ENCODE data around the gene CCDC149. TPM values are rescaled to one million over a fixed set of nuclear protein-coding genes. Genes with fewer than 3 reads are reported as not detected.

Gene CCDC149
- 0.11 and 0.87 TPM in 2 replicates for total RNA-seq (2014; rRNA removed; shearing (Covaris generic); ENCODE audit: low replicate concordance)

- H3K9me2 ChIP-seq (replicated peaks; ENCODE audit: insufficient read depth, low read length), result no peaks in the 10 kb centered on the region
- peaks cover 14% of the 10 kb centered on the region for H3K4me1 ChIP-seq (ENCODE audit: low read length)
- no peaks in the 10 kb centered on the region for H3K79me2 ChIP-seq (ENCODE audit: low read length)
- no peaks in the 10 kb centered on the region; the same call in 1 of the 2 replicates for H3K36me3 ChIP-seq (ENCODE audit: insufficient read depth, low read length)
- no peak within 1 kb of the TSS for H3K4me2 ChIP-seq (ENCODE audit: low read depth, low read length, poor library complexity, severe bottlenecking)
- no peak within 1 kb of the TSS for H3K27ac ChIP-seq (ENCODE audit: low read length)
- H3K4me3 ChIP-seq (ENCODE audit: low read length), result no peak within 1 kb of the TSS
- no peaks in the 10 kb centered on the region for H4K20me1 ChIP-seq (ENCODE audit: insufficient read depth, low read depth, low read length)
- H2AFZ ChIP-seq (ENCODE audit: low read length), result no peak within 1 kb of the TSS
- DNase-seq, result no peak
- H3K9me3 ChIP-seq (ENCODE audit: low read length), result peaks cover 3% of the 10 kb centered on the region; the same call in 1 of the 2 replicates
- 0 out of 2 replicates have a peak, but pooled peaks cover 3% of the 10 kb centered on the region for H3K27me3 ChIP-seq (ENCODE audit: low read length)
- H3K9ac ChIP-seq (ENCODE audit: low read length), result no peak within 1 kb of the TSS
Measured at GRCh38 chr4:24912252-24913118, at the start of gene CCDC149. Gene CCDC149, minus strand, starts transcription at chr4:24913042. Its CDS starts 178 bp downstream, at chr4:24912864.

DNA sequence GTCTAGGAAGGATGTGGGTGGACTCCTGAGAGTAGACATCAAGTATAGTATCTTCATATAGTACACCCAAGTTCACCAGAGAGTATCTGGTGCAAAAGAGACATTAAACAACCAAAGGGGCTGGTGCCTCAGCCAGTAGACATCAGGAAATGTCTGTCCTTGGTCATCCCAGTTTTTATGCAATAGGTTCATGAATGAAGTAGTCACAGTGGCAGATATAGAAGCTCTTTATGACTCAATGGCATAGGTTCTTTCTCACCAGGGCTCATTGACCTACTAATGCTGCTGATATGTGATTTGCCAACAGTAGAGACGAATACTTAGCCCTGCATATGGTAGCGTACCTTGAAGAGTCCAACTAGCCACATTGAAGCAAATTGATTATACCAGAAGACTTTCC, 45.0 kb upstream of the CCDC149 start:
- Histone ChIP-seq H3K27ac (ENCODE audit: low read length) (no peak overlapping the region), H2AFZ (ENCODE audit: low read length) (no peak overlapping the region), H3K9me3 (ENCODE audit: low read length) (no peaks in the 10 kb centered on the region; the same call in 1 of the 2 replicates), H3K27me3 (ENCODE audit: low read length) (no peaks in the 10 kb centered on the region), H3K9ac (ENCODE audit: low read length) (no peak overlapping the region), H3K4me3 (ENCODE audit: low read length) (no peak overlapping the region), H3K79me2 (ENCODE audit: low read length) (no peaks in the 10 kb centered on the region), H3K9me2 (replicated peaks; ENCODE audit: insufficient read depth, low read length) (no peaks in the 10 kb centered on the region), H3K36me3 (ENCODE audit: insufficient read depth, low read length) (no peaks in the 10 kb centered on the region), H3K4me1 (ENCODE audit: low read length) (no peaks in the 10 kb centered on the region), H3K4me2 (ENCODE audit: low read depth, low read length, poor library complexity, severe bottlenecking) (no peak overlapping the region), H4K20me1 (ENCODE audit: insufficient read depth, low read depth, low read length) (no peaks in the 10 kb centered on the region)
- DNase-seq, result no peak

DNA sequence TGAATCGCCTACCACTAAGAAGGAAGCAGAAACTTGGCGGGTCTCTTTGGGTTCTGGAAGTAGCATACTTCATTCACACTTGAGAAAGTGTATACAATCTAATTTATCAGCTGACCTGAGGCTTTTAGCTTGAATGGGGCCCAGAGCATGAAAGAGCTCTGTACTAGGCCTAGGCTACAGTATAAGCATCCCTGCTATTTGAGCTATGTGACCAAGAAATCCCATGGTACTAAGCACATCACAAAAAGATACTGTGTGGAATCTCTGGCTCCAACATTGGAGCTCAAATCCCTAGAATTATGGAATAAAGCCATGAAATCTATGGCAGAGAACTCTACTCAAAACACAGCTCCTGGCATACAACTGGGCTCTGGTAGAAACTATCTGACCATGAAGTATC, 43.9 kb upstream of the CCDC149 start:
- DNase-seq, result no peak
- Histone ChIP-seq H3K9me3 (ENCODE audit: low read length) (no peaks in the 10 kb centered on the region; the same call in 1 of the 2 replicates), H4K20me1 (ENCODE audit: insufficient read depth, low read depth, low read length) (no peaks in the 10 kb centered on the region), H3K4me3 (ENCODE audit: low read length) (no peak overlapping the region), H3K4me2 (ENCODE audit: low read depth, low read length, poor library complexity, severe bottlenecking) (no peak overlapping the region), H3K27me3 (ENCODE audit: low read length) (no peaks in the 10 kb centered on the region), H2AFZ (ENCODE audit: low read length) (no peak overlapping the region), H3K79me2 (ENCODE audit: low read length) (no peaks in the 10 kb centered on the region), H3K9me2 (replicated peaks; ENCODE audit: insufficient read depth, low read length) (no peaks in the 10 kb centered on the region), H3K27ac (ENCODE audit: low read length) (no peak overlapping the region), H3K4me1 (ENCODE audit: low read length) (no peaks in the 10 kb centered on the region), H3K9ac (ENCODE audit: low read length) (no peak overlapping the region), H3K36me3 (ENCODE audit: insufficient read depth, low read length) (no peaks in the 10 kb centered on the region)

DNA sequence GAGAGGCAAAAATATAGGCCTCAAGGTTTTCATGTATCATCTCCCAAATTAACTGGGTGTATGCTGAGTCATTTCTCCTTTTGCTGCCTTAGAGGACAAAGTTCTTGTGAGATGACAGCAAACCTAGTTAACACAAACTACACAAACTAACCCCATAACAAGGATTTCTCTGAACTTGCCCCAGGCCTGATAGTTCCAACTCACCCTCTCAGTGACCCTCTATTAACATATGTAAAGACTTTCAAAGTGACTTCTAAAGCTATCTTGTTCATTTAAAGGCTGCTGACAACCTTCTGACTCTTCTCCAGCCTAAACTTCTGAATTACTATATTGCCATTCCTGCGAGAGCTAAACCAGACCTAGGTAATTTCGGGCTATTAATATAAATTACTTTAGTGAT, 43.2 kb upstream of the CCDC149 start:
- H4K20me1 ChIP-seq (ENCODE audit: insufficient read depth, low read depth, low read length), result no peaks in the 10 kb centered on the region
- H2AFZ ChIP-seq (ENCODE audit: low read length), result no peak overlapping the region
- no peak overlapping the region for H3K4me3 ChIP-seq (ENCODE audit: low read length)
- H3K27me3 ChIP-seq (ENCODE audit: low read length), result no peaks in the 10 kb centered on the region
- H3K9ac ChIP-seq (ENCODE audit: low read length), result no peak overlapping the region
- DNase-seq, result no peak
- no peaks in the 10 kb centered on the region for H3K9me2 ChIP-seq (replicated peaks; ENCODE audit: insufficient read depth, low read length)
- H3K4me2 ChIP-seq (ENCODE audit: low read depth, low read length, poor library complexity, severe bottlenecking), result no peak overlapping the region
- H3K9me3 ChIP-seq (ENCODE audit: low read length), result no peaks in the 10 kb centered on the region; the same call in 1 of the 2 replicates
- H3K4me1 ChIP-seq (ENCODE audit: low read length), result no peaks in the 10 kb centered on the region
- no peaks in the 10 kb centered on the region for H3K79me2 ChIP-seq (ENCODE audit: low read length)
- no peak overlapping the region for H3K27ac ChIP-seq (ENCODE audit: low read length)
- H3K36me3 ChIP-seq (ENCODE audit: insufficient read depth, low read length), result no peaks in the 10 kb centered on the region

GRCh38 chr4:24952667-24953066, 39.8 kb upstream of the CCDC149 start:
- Histone ChIP-seq H3K27me3 (ENCODE audit: low read length) (no peaks in the 10 kb centered on the region; the same call in 1 of the 2 replicates), H3K9me3 (ENCODE audit: low read length) (no peaks in the 10 kb centered on the region; the same call in 1 of the 2 replicates), H3K4me3 (ENCODE audit: low read length) (no peak overlapping the region), H3K9ac (ENCODE audit: low read length) (no peak overlapping the region), H4K20me1 (ENCODE audit: insufficient read depth, low read depth, low read length) (no peaks in the 10 kb centered on the region), H3K36me3 (ENCODE audit: insufficient read depth, low read length) (no peaks in the 10 kb centered on the region), H3K4me2 (ENCODE audit: low read depth, low read length, poor library complexity, severe bottlenecking) (no peak overlapping the region), H3K9me2 (replicated peaks; ENCODE audit: insufficient read depth, low read length) (no peaks in the 10 kb centered on the region), H3K4me1 (ENCODE audit: low read length) (no peaks in the 10 kb centered on the region), H3K79me2 (ENCODE audit: low read length) (no peaks in the 10 kb centered on the region), H2AFZ (ENCODE audit: low read length) (no peak overlapping the region), H3K27ac (ENCODE audit: low read length) (no peak overlapping the region)
- no peak for DNase-seq

- H3K9me2 ChIP-seq (replicated peaks; ENCODE audit: insufficient read depth, low read length), result no peaks in the 10 kb centered on the region
- no peaks in the 10 kb centered on the region for H3K36me3 ChIP-seq (ENCODE audit: insufficient read depth, low read length)
- no peak overlapping the region for H3K4me2 ChIP-seq (ENCODE audit: low read depth, low read length, poor library complexity, severe bottlenecking)
- peaks cover 4% of the 10 kb centered on the region; the same call in 1 of the 2 replicates for H3K9me3 ChIP-seq (ENCODE audit: low read length)
- H2AFZ ChIP-seq (ENCODE audit: low read length), result no peak overlapping the region
- no peaks in the 10 kb centered on the region for H4K20me1 ChIP-seq (ENCODE audit: insufficient read depth, low read depth, low read length)
- peak; percentile 33 for DNase-seq
- no peak overlapping the region for H3K4me3 ChIP-seq (ENCODE audit: low read length)
- H3K79me2 ChIP-seq (ENCODE audit: low read length), result no peaks in the 10 kb centered on the region
- peaks cover 4% of the 10 kb centered on the region; the same call in 1 of the 2 replicates for H3K27me3 ChIP-seq (ENCODE audit: low read length)
- H3K9ac ChIP-seq (ENCODE audit: low read length), result no peak overlapping the region
- no peaks in the 10 kb centered on the region for H3K4me1 ChIP-seq (ENCODE audit: low read length)
- no peak overlapping the region for H3K27ac ChIP-seq (ENCODE audit: low read length)
Measured at GRCh38 chr4:24949970-24950369, 37.1 kb upstream of the CCDC149 start.

DNA sequence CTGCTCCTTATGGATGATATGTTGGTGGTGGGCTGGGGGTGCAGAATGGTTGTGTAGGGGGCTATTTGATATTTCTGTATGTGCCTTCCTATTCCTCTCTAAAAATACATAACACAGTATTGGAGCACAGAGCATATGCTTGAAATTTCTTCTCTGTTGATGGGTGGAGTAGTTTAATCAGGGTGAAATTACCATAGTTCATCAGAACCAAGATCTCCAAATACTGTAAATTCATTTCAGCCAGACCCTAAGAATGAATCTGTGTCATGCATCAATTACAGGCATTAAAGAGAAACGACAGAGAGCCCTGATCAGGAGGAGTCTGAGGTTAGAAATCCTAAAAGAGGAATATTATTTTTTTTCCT, 25.1 kb upstream of the CCDC149 start:
- H2AFZ ChIP-seq (ENCODE audit: low read length), result no peak overlapping the region
- H3K9ac ChIP-seq (ENCODE audit: low read length), result no peak overlapping the region
- no peaks in the 10 kb centered on the region for H3K36me3 ChIP-seq (ENCODE audit: insufficient read depth, low read length)
- no peaks in the 10 kb centered on the region for H3K27me3 ChIP-seq (ENCODE audit: low read length)
- no peak overlapping the region for H3K27ac ChIP-seq (ENCODE audit: low read length)
- DNase-seq, result no peak
- no peak overlapping the region for H3K4me3 ChIP-seq (ENCODE audit: low read length)
- no peaks in the 10 kb centered on the region for H4K20me1 ChIP-seq (ENCODE audit: insufficient read depth, low read depth, low read length)
- H3K9me3 ChIP-seq (ENCODE audit: low read length), result peaks cover 20% of the 10 kb centered on the region
- H3K79me2 ChIP-seq (ENCODE audit: low read length), result no peaks in the 10 kb centered on the region
- H3K4me1 ChIP-seq (ENCODE audit: low read length), result no peaks in the 10 kb centered on the region
- H3K9me2 ChIP-seq (replicated peaks; ENCODE audit: insufficient read depth, low read length), result no peaks in the 10 kb centered on the region
- H3K4me2 ChIP-seq (ENCODE audit: low read depth, low read length, poor library complexity, severe bottlenecking), result no peak overlapping the region

DNA sequence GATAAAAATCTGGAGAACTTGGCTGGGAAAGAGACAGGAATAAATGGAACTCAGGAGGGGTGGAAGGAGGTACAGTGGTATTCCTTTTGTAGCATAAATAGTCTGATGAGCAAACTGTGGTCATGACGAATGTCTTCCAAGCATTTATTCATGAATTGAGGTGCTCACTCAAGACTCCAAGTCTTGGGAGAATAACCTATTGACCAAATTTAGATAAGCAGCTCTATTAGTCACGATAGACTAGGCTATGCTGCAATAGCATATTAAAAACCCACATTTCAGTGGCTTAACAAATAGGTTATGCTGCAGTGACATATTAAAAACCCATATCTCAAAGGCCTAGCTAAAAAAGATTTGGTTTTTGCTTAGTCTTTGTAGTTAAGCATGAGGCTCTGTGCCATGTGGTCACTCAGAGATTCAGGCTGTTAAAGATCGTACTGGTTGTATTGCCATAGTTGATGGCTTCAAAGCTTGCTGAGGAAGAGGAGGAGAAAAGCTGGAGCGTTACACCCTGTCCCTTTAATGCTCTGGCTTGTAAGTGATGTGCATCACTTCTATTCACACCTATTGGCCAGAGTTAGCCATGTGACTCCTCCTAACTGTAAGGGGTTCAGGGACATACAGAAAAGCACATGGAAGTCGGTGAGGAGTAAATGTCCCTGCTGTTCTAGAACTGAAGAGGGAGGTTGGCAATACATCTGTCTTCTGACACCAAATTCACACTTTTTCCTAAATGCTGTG, 24.5 kb upstream of the CCDC149 start:
- Histone ChIP-seq H3K9me2 (replicated peaks; ENCODE audit: insufficient read depth, low read length) (no peaks in the 10 kb centered on the region), H2AFZ (ENCODE audit: low read length) (no peak overlapping the region), H4K20me1 (ENCODE audit: insufficient read depth, low read depth, low read length) (no peaks in the 10 kb centered on the region), H3K79me2 (ENCODE audit: low read length) (no peaks in the 10 kb centered on the region), H3K36me3 (ENCODE audit: insufficient read depth, low read length) (no peaks in the 10 kb centered on the region), H3K27ac (ENCODE audit: low read length) (no peak overlapping the region), H3K27me3 (ENCODE audit: low read length) (no peaks in the 10 kb centered on the region), H3K9ac (ENCODE audit: low read length) (no peak overlapping the region), H3K4me2 (ENCODE audit: low read depth, low read length, poor library complexity, severe bottlenecking) (no peak overlapping the region), H3K4me3 (ENCODE audit: low read length) (no peak overlapping the region), H3K9me3 (ENCODE audit: low read length) (peaks cover 20% of the 10 kb centered on the region), H3K4me1 (ENCODE audit: low read length) (no peaks in the 10 kb centered on the region)
- DNase-seq, result no peak

Measured in Karpas-422 (cell line).